HG03378 (cell line): ENCODE data around the gene PLA2R1.
A peak's percentile ranks its signal among the peaks of the same experiment; 100 is the strongest.

ENCODE experiments used
- ATAC-seq: cut with Tn5 transposase; IDR thresholded peaks from one replicate; pipeline ENCODE4 v1.9.1; 2021; ENCODE audit warnings: mild to moderate bottlenecking, moderate library complexity; ENCODE audit not compliant: unreplicated experiment

The PLA2R1 gene

DNA sequence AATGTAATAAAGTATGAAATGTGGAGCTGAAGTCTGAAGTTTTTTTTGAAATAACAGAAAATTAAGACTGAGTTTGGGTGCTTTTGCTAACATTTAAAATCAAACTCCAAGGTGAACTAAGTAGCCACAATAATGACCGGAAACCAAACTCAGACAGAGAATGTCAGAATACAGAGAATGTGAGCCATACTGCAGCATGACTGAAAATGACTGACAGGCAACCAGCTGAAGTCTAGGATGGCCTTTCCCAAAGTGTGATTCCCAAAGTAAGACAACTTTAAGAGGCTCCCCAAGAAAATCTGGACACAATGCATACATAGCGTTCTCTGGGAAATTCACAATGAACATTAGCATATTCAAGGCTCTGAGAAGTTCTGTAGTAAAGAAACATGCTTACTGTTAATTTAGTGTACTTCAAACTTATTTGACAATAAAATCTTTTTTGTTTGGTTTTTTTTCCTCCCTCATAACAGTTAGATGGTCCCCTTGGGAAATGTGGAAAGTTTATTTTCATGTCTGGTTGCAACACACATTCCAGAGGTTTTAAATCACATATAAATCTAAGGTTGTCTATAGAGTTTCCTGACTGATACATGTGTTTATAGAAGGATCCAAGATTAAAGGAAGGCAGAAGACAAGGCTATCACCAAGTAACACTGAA is 28.6 kb downstream of the PLA2R1 start:
- no peak for ATAC-seq

DNA sequence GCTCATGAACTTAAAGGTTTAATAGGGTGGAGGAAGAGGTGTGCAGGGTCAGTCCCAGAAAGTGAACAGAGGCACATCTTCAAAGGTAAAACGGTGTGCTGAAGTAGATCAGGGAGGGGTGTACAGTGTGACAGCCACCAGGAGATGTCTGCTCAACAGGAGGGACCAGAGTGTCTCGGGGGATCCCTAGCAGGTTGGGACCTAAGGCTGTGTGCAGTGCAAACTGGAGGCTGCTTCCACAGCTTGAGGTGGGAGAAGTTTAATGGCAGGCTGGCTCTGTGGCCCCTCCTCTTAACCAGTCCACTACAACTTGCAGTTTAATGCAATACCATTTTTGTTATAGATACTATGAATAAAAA is 33.2 kb downstream of the PLA2R1 start:
- no peak for ATAC-seq

DNA sequence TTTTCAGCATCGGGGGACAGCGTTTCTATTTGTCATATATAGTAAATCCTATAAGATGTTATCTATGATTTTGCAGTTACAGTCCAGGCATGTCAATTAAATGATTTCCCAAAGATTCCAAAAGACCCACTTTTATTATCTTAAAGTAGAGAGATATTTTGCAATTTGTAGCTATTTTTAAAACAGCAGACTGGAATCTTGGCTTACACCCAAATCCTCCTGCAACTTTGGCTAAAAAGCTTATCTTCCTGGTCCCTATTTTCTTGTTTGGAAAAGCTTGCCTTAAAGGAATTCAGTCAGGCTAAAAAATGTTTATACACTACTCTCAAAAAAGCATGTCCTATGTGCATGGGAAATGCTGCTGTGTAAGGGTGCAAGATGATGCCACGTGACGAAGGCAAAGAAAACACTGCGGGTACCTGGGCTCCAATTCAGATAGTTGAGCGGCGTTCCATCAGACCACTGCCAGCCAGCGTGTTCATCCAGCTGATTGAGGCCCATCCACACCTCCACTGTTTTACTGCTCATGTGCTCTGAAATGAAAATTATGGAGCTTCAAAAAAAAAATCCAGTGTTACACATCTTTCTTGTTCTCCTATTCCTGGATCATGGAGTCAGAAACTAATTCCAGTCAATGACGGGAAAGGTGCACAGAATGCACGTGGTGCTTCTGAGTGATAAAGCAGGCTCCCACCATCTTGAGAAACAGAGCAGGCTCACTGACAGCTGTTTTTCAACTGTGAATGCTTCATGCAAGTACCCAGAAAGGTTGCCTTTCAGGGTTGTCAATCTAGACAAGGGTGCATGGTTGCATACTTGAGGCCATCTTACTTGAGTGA is 33.8 kb downstream of the PLA2R1 start:
- ATAC-seq = no peak

DNA sequence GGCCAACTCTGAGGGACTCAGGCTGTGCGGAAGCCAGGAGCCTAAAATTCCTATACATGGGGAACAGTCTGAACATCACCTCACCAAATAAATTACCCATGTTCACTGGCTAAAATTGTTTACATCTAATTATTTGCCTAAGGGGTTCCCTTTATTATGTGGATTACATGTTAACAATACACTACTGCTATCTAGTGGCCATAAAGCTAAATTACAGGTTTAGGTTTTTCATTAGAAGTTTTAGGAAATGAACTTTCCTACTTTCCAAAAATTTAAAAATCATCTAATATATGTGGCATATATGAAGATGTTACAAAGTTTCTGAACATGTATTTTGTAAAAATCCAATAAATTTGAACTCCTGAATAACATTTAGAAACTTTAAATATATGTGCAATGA is 40.3 kb downstream of the PLA2R1 start:
- no peak for ATAC-seq

DNA sequence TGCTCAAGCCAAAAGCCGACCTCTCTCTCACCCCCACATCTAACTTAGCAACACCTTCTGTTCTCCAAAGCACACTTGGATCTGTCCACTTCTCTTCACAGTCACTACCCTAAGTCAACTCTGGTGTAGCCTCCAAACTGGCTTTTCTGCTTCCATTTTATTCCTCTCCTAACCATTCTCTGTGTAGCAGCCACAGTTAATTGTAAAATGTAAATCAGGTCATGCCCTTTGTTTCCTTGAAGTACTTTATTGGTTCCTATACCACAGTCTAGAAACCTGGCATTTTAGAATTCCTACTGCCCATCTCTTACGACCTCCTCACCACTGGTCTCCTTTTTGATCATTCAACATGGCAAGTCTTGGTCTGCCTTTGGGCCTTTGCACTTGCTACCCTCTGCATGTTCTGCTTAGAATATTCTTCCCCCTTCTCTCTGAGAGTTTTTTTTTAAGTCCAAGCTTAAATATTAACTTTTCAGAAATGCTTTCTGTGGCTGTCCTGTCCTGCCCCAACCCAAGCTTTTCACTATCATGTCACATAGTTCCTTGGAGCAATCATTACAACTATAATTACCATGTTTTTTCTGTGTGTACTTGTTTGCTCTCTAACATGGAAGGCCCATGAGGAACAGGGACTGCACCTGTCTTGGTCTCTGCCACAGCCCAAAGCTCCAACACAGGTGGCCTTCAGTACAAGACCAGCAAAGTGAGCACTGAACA is 42.9 kb downstream of the PLA2R1 start:
- no peak for ATAC-seq

DNA sequence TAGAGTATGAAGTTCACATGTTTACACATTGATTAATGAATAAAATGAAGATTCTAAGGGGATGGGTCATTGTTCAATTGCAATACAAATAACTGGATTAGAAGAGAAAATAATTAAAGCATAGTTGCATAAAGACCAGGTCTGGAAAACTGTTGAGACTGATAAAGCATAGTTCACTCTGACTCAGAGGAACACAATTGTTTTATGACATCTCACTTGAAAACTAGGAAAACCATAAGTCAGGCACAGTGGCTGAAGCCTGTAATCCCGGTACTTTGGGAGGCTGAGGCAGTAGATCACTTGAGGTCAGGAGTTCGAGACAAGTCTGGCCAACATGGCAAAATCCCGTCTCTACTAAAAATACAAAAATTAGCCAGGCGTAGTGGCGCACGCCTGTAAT is 46.7 kb downstream of the PLA2R1 start:
- ATAC-seq = no peak

DNA sequence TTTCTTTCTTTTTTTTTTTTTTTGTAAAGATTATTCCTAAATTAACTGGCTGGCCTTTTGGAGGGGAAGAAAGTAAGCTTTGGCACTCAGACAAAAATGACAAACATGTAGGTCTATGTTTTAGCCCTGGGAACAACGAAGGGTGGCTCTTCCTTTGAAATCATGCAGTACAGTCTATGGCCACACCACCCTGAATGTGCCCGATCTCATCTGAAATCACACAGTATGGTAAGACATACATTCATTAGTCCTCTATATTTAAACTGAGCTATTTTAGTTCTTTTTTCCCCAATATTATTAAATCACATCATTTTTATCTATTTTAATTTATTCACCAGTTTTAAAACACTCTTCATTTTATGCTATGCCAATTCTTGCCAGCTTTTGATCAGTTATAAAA is 48.2 kb downstream of the PLA2R1 start:
- ATAC-seq = no peak

DNA sequence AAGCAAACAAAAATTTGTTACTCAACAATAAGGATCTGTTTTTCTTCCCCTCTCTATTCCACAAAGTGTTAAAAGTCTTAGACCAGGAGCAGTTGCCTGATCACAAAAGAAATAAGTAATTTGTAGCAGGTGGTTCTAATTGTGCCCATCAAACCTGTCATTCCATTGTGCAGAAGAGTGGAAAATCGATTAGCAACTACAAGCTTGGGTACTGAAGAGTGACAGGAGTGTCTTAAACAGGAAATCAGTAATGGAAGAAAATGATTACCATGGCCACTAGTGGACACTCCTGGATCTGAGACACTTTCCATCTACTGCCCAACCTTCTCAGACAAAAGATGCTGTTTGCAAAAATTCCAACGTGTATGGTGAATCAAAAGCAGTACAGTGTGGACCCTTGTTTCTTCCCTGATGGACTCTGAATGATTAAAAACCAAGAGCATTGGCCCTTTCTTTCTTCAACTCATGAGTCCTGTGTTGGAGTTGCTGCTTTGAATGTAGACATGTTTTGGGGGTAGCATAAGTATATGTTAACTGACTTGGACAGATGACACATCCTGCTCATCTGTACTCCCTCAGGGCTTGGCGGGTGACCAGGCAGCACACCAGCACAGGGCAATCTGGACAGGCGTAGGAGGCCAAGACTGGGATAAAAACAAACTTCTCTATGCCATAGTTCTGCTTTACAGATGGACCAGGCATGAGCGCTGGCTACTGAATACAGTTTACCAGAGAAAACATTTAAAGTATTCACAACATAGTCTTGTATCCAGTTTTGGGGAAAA is 51.9 kb downstream of the PLA2R1 start:
- ATAC-seq = no peak

DNA sequence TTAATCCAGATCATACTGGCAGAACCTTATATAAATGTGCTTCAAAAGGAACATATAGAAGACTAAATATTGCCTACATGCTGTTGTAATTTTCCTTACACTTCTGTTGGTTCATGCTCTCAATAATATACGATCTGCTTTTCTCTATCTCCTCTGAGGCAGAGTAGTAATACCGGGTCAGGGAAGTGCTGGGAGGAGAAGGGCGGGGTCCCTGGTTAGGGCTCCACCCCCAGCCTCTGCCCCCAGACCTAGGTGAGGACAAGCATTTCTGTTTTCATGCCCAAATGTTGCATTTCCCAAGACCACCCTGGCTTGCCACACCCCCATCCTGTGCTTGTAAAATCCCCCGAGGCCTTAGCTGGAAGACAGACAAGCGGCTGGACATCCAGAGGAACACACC is 55.3 kb downstream of the PLA2R1 start:
- ATAC-seq = no peak

DNA sequence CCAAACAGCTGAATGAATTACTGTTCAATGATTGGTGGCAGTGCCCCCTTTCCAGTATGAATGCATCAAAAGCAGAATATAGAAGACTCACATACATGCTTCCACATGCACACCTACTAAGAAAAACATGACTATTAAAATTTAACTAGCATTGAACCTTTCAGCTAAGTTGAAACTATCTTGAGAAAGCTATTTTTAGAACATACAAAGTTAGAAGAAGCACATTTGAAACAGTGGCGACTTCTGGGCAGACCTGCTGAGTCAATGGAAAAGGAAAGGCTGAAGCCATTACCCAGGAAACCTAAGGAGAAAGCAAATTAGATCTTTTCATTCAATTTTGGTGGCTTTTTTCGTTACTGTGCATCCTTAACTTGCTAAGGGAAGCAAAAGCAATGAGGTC is 55.9 kb downstream of the PLA2R1 start:
- ATAC-seq = peak; percentile 67

DNA sequence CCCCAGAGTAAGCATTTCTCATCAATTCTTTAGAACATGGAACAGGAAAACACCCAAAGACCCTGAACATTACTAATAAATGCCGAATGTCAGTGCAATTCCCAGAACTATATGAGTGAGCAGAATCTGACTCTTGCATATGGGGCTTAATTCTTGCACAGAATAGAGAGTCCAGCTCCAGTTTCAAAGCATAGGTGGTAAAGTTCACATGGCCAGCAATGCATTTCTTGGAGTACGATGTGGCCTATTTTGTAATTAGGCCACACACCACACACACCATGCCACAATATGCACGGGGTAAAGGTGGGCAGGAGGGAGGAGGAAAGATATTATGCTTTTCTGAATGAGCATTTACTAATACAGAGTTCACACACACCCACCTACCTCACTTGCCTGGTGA is 56.5 kb downstream of the PLA2R1 start:
- no peak for ATAC-seq

DNA sequence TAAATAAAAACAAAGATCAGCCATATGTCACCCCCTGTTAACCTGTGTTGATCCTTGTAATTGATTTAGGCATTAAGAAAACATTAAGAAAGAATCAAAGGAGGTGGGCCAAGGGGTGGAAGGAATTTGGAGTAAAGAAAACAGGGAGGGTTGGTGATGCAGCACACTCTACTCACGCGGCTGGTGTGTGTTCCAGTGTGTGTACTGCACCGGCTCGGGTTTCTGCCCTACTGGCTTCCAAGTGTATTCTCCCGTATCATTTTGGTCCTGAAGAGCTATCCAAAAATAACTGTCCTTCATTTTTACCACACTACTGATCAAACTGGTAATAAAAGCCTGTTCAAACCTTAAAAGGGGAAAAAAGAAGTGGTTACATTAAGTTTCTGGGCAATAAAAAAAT is 56.9 kb downstream of the PLA2R1 start:
- ATAC-seq = no peak

DNA sequence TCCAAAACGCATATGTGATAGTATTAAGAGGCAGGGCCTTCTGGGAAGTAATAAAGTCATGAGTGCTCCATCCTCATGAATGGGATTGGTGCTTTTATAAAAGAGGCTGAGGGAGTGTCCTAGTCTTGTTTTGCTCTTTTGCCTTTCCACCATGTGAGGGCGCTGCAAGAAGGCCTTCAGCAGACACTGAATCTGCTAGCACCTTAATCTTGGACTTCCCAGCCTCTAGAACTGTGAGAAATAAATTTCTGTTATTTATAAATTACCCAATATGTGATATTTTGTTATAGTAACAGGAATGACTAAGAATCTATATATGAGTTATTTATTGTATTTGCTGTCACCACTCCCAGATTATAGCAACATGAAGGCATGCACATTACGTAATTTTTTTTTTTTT is 63.5 kb downstream of the PLA2R1 start:
- ATAC-seq = no peak

DNA sequence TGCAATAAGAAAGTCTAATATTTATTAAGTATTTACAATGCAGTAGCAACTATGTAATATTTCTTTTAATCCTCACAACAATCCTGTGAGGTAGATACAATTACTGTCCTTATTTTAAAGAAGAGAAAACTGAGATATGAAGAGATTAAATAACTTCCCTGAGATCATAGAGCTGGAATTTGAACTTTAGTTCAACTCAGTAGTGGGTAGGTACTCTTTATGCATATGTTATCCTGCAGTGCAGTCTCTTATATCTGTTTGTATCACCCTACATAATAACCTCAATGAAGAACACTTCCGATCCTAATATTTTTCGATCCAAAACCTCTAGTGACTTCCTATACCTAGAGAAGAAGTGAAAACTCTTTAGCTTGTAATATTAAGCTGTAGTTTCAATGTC is 64.2 kb downstream of the PLA2R1 start:
- ATAC-seq = no peak

DNA sequence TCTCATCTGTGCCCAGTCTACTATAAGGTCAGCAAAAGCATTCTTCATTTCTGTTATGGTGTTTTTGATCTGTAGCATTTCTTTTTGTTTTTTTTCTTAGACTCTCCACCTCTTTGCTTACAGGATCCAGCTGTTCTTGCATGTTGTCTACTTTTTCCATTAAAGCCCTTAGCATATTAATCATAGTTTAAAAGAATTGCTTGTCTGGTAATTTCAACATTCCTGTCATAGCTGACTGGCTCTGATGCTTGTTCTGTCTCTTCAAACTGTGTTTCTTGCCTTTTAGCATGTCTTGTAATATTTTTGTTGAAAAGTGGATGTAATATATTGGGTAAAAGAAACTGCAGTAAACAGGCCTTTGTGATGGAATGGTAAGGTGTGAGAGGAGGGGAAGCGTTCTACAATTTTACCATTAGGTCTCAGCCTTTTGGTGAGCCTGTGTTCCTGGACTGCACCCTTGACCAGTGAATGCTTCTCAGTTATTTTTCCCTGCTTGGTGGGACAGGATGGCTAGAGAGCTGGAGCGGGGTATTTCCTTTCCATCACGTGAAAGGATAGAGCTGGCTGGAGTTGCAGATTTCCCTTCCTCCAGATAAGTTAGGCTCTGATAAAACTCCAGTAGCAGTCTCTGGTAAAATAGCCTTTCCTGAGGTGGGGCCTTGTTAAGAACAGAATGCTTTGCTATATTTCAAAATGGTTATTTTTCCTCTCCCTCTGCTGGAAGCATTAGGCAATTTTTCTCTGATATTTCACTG is 65.4 kb downstream of the PLA2R1 start:
- no peak for ATAC-seq

DNA sequence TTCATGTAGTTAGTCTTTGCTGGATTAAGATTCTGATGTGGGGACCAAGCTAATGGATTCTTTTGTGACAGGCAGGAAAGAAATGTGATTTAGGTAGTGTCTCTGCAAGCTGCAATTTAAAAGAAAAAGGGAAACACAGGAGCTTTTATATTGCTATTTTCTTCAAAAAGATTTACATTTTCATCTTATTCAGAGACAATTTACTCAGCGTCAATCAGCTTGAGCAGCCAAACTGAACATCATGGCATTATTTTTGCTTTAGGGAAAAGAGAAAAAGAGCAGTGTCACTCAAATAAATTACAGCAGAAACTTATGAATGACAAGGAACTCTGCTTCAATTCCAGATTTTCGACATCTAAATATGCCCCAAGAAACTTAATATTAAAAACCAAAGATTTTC is 67.4 kb downstream of the PLA2R1 start:
- no peak for ATAC-seq

DNA sequence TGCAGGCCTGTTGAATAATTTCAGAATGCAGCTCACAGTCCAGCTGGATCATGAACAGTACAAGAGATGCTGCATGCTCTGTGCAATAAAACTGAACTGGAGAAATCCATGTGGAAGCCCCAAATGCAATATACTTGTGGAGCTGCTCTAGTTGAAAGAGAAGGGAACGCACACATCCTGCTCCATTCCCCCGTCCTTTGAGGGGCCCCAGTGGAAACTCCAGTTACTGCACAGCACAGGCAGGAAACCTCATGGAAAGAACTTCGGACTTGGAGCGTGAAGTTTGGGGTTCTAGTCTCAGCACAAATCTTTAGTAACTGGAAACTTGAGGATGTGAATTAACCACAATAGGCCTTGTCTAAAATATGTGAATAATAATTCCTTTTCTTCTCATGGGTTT is 73.2 kb downstream of the PLA2R1 start:
- ATAC-seq = no peak

DNA sequence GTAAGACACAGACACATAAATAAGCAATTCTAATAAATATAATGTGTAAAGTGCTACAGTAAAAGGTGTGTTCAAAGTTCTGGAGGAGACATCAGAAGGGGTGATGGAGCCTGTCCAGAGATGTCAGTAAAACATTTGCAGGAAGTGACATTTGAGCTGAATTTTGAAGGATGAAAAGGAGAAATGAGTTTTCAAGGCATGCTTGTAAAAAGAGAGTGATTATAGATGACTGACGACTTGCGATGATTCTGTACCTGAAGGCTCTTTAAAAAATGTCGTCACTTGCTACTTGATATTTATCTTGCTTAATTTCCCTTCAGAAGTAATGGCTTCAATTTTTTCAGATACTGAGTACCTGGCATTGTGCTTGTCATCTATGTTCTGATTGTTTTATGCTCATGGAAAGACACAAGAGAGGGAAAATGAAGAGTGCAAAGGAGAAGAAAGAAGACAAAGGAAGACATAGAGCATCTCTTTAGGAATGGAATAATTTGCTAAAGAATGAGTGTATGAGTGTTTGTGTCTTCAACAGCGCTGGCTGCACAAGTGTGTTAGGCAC is 73.9 kb downstream of the PLA2R1 start:
- ATAC-seq = no peak

DNA sequence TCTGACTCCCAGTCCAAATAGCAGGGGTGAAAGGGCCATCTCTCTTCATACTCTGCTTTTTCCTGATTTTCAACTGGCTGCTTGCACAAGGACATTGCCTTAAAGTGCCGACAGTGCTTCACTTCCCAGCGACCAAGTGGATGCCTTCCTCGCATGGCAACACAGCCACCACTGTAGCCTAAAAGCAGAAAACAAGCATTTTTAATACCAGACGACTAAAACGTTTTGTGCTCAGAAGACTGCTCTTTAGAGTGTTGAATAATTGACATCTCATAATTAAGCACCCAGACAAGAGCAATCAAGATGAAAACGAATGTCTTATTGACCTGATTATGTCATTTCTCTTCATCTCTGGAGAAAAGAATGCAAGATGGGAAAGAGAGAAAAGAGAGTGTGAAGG is 75.2 kb downstream of the PLA2R1 start:
- ATAC-seq = no peak

DNA sequence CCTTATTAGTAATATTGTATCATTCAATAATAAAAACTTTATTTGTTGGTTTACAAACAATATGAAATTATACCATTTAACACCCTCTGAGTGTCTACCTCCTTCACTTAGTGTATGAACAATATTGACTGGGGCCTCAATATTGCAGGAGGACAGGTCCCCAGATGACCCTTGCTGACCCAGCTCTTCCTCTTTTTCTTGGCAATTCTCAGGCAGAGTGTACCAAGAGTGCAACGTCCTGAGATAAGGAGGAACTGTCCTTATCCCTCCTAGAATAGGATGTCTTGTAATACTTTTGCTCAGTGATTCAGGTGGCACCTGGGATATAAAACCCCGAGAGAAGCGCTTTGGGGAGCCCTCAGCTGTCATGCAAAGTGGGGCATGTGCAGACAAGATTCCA is 76.8 kb downstream of the PLA2R1 start:
- ATAC-seq = no peak
